Choroid plexus epithelial cell (primary cell): Measurements from ENCODE around the gene NBEAL2.

ENCODE experiments used
- DNase-seq: peaks from one replicate; pipeline ENCODE4 v3.0.0-alpha.2; 2010; ENCODE audit warnings: low read depth
- H3K4me3 ChIP-seq: 2 replicates; pipeline ENCODE4 v1.5.1; 2011; ENCODE audit warnings: low read depth, mild to moderate bottlenecking, control low read depth, low read length, moderate library complexity
- TF ChIP-seq, protein P1 (sequence below): conservative IDR thresholded peaks from 2 replicates; pipeline ENCODE4 v1.5.1; 2011; ENCODE audit warnings: low read depth, mild to moderate bottlenecking, control low read depth, inconsistent platforms, low read length, moderate library complexity

The NBEAL2 gene

DNA sequence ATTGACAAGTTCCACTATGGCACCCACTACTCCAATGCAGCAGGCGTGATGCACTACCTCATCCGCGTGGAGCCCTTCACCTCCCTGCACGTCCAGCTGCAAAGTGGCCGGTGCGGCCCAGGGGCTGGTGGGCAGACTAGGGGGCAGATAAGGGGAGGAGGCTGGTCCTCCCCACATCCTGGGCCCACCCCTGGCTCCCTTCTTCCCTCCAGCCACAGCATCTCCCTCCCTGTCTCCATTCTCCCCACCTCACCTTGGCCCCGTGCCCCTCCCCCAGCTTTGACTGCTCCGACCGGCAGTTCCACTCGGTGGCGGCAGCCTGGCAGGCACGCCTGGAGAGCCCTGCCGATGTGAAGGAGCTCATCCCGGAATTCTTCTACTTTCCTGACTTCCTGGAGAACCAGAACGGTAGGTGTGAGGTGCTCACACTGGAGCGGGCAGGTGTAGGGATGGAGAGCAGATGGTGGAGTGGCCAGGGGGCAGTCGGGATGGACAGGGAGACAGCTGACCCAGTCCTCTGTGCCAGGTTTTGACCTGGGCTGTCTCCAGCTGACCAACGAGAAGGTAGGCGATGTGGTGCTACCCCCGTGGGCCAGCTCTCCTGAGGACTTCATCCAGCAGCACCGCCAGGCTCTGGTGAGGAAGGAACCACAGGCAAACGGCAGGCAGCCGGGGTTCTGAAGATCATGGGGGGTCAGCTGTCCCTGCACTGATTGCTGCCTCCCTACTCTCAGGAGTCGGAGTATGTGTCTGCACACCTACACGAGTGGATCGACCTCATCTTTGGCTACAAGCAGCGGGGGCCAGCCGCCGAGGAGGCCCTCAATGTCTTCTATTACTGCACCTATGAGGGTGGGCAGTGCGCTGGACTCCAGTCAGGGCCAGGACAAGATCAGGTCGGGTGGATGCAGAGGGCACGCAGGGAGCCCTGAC is 26.0 kb downstream of the NBEAL2 start:
- TF ChIP-seq, protein P1, sequence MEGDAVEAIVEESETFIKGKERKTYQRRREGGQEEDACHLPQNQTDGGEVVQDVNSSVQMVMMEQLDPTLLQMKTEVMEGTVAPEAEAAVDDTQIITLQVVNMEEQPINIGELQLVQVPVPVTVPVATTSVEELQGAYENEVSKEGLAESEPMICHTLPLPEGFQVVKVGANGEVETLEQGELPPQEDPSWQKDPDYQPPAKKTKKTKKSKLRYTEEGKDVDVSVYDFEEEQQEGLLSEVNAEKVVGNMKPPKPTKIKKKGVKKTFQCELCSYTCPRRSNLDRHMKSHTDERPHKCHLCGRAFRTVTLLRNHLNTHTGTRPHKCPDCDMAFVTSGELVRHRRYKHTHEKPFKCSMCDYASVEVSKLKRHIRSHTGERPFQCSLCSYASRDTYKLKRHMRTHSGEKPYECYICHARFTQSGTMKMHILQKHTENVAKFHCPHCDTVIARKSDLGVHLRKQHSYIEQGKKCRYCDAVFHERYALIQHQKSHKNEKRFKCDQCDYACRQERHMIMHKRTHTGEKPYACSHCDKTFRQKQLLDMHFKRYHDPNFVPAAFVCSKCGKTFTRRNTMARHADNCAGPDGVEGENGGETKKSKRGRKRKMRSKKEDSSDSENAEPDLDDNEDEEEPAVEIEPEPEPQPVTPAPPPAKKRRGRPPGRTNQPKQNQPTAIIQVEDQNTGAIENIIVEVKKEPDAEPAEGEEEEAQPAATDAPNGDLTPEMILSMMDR: no peak
- no peak overlapping the region for H3K4me3 ChIP-seq
- no peak for DNase-seq

DNA sequence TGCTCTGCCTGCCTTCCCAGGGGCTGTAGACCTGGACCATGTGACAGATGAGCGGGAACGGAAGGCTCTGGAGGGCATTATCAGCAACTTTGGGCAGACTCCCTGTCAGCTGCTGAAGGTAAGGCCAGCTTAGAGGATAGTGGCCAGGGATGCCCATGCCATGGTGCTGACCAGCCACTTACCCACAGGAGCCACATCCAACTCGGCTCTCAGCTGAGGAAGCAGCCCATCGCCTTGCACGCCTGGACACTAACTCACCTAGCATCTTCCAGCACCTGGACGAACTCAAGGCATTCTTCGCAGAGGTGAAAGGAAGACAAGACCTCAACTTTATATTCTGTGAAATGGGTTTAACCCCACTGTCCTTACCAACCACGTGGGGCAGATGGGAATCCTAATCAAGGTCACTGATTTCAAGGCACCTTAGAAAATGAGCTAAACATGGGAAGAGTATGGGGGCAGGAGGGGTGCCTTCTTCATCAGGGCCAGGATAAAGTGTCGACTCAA is 26.7 kb downstream of the NBEAL2 start:
- TF ChIP-seq, protein P1: no peak
- DNase-seq: no peak
- H3K4me3 ChIP-seq: no peak overlapping the region

DNA sequence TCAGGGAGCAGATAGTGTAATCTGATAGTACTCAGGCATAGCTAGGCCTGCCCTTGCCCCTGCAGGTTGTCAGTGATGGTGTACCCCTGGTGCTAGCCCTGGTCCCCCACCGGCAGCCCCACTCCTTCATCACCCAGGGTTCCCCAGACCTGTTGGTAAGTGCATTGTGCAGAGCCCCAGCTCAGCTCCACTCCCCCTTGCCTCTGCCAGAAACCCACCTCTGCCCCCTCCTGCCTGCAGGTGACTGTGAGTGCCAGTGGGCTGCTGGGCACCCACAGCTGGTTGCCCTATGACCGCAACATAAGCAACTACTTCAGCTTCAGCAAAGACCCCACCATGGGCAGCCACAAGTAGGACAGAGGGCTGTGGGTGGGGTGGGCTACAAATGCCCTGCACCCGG is 27.5 kb downstream of the NBEAL2 start:
- TF ChIP-seq, protein P1: no peak
- no peak for DNase-seq
- no peak overlapping the region for H3K4me3 ChIP-seq

DNA sequence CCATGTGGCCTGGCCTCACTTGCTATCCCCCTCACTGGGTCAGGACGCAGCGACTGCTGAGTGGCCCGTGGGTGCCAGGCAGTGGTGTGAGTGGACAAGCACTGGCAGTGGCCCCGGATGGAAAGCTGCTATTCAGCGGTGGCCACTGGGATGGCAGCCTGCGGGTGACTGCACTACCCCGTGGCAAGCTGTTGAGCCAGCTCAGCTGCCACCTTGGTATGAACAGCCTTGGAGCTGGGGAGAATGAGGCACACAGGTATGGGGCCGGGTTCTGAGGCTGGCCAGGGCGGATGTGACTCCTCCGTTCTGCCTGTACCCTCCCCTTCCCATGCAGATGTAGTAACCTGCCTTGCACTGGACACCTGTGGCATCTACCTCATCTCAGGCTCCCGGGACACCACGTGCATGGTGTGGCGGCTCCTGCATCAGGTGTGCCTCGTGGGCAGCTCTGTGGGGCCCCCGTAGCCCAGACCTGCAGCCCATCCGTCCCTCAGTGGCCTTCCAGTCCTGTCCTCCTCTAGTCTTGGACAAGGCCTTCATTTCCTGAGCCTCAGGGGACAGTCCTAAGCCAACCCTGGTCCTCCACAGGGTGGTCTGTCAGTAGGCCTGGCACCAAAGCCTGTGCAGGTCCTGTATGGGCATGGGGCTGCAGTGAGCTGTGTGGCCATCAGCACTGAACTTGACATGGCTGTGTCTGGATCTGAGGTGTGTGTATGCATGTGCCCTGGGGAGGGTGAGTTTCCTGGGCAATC is 28.2 kb downstream of the NBEAL2 start:
- TF ChIP-seq, protein P1: no peak
- DNase-seq: no peak
- H3K4me3 ChIP-seq: no peak overlapping the region

DNA sequence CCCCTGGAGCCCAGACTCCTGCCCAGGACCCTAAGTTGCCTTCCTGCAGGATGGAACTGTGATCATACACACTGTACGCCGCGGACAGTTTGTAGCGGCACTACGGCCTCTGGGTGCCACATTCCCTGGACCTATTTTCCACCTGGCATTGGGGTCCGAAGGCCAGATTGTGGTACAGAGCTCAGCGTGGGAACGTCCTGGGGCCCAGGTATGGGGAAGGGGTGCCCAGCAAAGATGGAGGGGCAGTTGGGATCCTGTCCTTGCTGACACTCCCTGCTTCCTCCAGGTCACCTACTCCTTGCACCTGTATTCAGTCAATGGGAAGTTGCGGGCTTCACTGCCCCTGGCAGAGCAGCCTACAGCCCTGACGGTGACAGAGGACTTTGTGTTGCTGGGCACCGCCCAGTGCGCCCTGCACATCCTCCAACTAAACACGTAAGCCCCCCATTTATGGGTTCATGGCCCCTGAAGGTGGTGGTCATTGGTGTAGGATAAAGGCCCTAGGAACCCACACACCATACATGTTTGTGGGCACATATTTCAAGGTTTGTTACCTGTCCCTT is 28.8 kb downstream of the NBEAL2 start:
- no peak overlapping the region for H3K4me3 ChIP-seq
- no peak for DNase-seq
- TF ChIP-seq, protein P1: no peak

DNA sequence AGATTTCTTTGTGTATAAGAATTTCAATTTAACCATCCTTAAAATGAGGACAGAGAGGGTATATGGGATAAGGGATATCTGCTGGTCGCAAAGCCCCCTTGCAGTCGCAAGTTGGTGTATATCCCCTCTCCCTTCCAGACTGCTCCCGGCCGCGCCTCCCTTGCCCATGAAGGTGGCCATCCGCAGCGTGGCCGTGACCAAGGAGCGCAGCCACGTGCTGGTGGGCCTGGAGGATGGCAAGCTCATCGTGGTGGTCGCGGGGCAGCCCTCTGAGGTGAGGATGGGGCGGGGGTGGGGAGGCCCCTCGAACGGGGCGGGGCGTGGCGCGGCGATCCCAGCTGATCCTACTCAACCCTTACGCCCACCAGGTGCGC is 29.4 kb downstream of the NBEAL2 start:
- TF ChIP-seq, protein P1: no peak
- peak overlapping the region; percentile 67 for H3K4me3 ChIP-seq
- no peak for DNase-seq
